Lung (tissue), 12 donors: ENCODE results near the gene GPD2. TPM values are rescaled to one million over a fixed set of nuclear protein-coding genes. Genes with fewer than 3 reads are reported as not detected.
"Not testable (repeated sequence)": the region's sequence is repeated elsewhere in the genome, so short reads cannot be mapped to it uniquely, and the experiment has no call there.

ENCODE experiments used
- ATAC-seq: fragments of 200-7000 bp; cut with Tn5 transposase; one replicate; pipeline ENCODE4 v1.9.1; 2020; ENCODE audit warnings: moderate number of reproducible peaks; ENCODE audit not compliant: insufficient read depth, low FRiP score
- DNase-seq, 3 donors: peaks; one replicate each; pipeline ENCODE4 v3.0.0-alpha.2; 2013 to 2017
- H3K27ac ChIP-seq, 2 donors: one replicate each; pipeline ENCODE4 v1.5.1; 2013; ENCODE audit warnings: mild to moderate bottlenecking in 2 of 2, moderate library complexity in 2 of 2, control low read depth in 1 of 2, inconsistent platforms in 1 of 2, low read depth in 1 of 2, low read length in 1 of 2
- H3K27me3 ChIP-seq, 3 donors: one replicate each; pipeline ENCODE4 v1.5.1; 2013; ENCODE audit warnings: low read length in 2 of 3; ENCODE audit not compliant: control insufficient read depth in 3 of 3, insufficient read depth in 3 of 3
- H3K36me3 ChIP-seq, 4 donors: one replicate each; pipeline ENCODE4 v1.5.1; 2013; ENCODE audit warnings: low read length in 4 of 4, mild to moderate bottlenecking in 1 of 4, moderate library complexity in 1 of 4; ENCODE audit not compliant: control insufficient read depth in 4 of 4, insufficient read depth in 4 of 4
- H3K4me1 ChIP-seq, 5 donors: one replicate each; pipeline ENCODE4 v1.5.1; 2013; ENCODE audit warnings: low read length in 5 of 5, mild to moderate bottlenecking in 2 of 5, moderate library complexity in 1 of 5; ENCODE audit not compliant: control insufficient read depth in 5 of 5, insufficient read depth in 5 of 5
- H3K4me3 ChIP-seq: one replicate; pipeline ENCODE4 v1.5.1; 2013; ENCODE audit warnings: mild to moderate bottlenecking, control low read depth, moderate library complexity
- H3K9ac ChIP-seq, 2 donors: one replicate each; pipeline ENCODE4 v1.5.1; 2013; ENCODE audit warnings: low read length in 2 of 2, control low read depth in 1 of 2; ENCODE audit not compliant: insufficient read depth in 1 of 2
- H3K9me3 ChIP-seq, 4 donors: one replicate each; pipeline ENCODE4 v1.5.1; 2013; ENCODE audit warnings: low read length in 3 of 4, mild to moderate bottlenecking in 1 of 4, moderate library complexity in 1 of 4; ENCODE audit not compliant: control insufficient read depth in 4 of 4, insufficient read depth in 3 of 4
- WGBS, 2 donors: extraction: QIAGEN DNeasy Blood & Tissue Kit; methylation state at CpG; one replicate each; pipeline ENCODE4 v1.1.7; 2013; 5-methylcytosine and 5-hydroxymethylcytosine counted together
- polyA plus RNA-seq, 2 donors: library from polyadenylated mRNA; stranded (reverse); fragments of 200-250 nt; gene quantifications; one replicate each; pipeline ENCODE4 v1.2.1, GENCODE V29; 2013
- total RNA-seq, 2 donors: library from RNA; depleted of rRNA in 1 of 2; stranded (reverse); fragments of >200 nt in 1 of 2; gene quantifications; one replicate each; pipeline ENCODE4 v1.2.1, GENCODE V29; 2014 to 2021
- TF ChIP-seq, protein P1 (sequence below): IDR thresholded peaks from 2 replicates; pipeline ENCODE4 v1.5.1; 2012; ENCODE audit warnings: mild to moderate bottlenecking; ENCODE audit errors: control extremely low read depth, extremely low read depth
- donor health status: control.
- donor health status: control.
- donor health status: Bipolar disorder and iron deficiency.
- donor health status: healthy.
- donor health status: DM: yes; HTN: yes; CAD: no.

The GPD2 gene
- total and polyA plus RNA-seq, 4 donors = 8.1 to 50.4 (median 28.9) TPM

DNA sequence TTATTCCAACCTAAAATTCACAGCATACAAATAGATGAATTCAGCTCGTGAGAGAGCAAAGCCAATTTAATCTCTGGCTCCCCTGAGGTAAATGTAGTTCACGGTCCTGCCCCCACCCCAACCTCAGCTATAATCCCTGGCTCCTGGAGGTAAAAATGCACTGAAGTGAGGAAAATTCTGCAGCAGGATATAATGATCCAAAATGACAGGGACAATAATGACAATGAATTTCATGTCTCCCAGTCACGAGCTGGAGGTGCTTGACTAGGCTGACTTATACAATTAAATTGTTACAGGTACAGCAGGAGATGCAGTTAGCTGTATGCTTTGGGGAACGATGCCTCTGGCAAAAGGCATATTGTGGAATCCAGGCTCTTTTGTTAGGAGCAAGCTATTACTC, 82.0 kb downstream of the GPD2 start:
- TF ChIP-seq, protein P1, sequence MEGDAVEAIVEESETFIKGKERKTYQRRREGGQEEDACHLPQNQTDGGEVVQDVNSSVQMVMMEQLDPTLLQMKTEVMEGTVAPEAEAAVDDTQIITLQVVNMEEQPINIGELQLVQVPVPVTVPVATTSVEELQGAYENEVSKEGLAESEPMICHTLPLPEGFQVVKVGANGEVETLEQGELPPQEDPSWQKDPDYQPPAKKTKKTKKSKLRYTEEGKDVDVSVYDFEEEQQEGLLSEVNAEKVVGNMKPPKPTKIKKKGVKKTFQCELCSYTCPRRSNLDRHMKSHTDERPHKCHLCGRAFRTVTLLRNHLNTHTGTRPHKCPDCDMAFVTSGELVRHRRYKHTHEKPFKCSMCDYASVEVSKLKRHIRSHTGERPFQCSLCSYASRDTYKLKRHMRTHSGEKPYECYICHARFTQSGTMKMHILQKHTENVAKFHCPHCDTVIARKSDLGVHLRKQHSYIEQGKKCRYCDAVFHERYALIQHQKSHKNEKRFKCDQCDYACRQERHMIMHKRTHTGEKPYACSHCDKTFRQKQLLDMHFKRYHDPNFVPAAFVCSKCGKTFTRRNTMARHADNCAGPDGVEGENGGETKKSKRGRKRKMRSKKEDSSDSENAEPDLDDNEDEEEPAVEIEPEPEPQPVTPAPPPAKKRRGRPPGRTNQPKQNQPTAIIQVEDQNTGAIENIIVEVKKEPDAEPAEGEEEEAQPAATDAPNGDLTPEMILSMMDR = no peak
- DNase-seq (no peak), ATAC-seq (no peak)
- H3K9ac ChIP-seq = no peak overlapping the region
- no peaks in the 10 kb centered on the region for H3K27me3 ChIP-seq
- no peak overlapping the region for H3K27ac ChIP-seq
- H3K4me1 ChIP-seq = peaks cover 0 to 20% (median 0%) of the 10 kb centered on the region in 5 donors
- no peak overlapping the region for H3K4me3 ChIP-seq
- 91 to 95% methylated on average over 4 of the region's 4 CpGs for WGBS, 2 donors
- peaks cover 0 to 6% (median 0%) of the 10 kb centered on the region in 4 donors for H3K9me3 ChIP-seq
- H3K36me3 ChIP-seq = peaks cover 0 to 11% (median 5%) of the 10 kb centered on the region in 4 donors

DNA sequence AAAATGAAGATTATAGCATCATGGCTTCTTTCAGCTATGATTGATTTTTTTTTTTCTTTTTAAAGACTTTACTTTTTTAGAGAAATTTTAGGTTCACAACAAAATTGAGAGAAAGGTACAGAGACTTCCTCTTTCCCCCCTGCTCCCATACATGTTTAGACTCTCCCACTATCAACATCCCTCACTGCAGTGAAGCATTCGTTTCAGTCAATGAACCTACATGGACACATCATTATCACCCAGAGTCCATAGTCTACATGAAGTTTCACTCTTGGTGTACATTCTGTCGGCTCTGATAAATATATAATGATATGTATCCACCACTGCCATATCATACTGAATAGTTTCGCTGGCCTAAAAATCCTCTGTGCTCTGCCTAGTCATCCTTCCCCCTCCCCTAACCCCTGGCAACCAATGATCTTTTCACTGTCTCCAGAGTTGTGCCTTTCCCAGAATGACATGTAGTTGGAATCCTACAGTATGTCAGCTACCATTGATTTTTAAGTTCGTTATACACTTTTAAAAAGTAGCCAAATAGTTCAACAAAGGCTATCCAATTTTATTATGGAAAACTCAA, 86.8 kb downstream of the GPD2 start:
- Histone ChIP-seq H3K4me1 (peaks cover 0 to 7% (median 0%) of the 10 kb centered on the region in 5 donors), H3K9me3 (peaks cover 0 to 6% (median 0%) of the 10 kb centered on the region in 4 donors), H3K4me3 (no peak overlapping the region), H3K9ac (no peak overlapping the region), H3K36me3 (peaks cover 0 to 9% (median 1%) of the 10 kb centered on the region in 4 donors), H3K27me3 (no peaks in the 10 kb centered on the region), H3K27ac (no peak overlapping the region)
- TF ChIP-seq, protein P1 = no peak
- 92 to 98% methylated on average over 4 of the region's 4 CpGs for WGBS, 2 donors
- no peak for DNase-seq
- no peak for ATAC-seq

DNA sequence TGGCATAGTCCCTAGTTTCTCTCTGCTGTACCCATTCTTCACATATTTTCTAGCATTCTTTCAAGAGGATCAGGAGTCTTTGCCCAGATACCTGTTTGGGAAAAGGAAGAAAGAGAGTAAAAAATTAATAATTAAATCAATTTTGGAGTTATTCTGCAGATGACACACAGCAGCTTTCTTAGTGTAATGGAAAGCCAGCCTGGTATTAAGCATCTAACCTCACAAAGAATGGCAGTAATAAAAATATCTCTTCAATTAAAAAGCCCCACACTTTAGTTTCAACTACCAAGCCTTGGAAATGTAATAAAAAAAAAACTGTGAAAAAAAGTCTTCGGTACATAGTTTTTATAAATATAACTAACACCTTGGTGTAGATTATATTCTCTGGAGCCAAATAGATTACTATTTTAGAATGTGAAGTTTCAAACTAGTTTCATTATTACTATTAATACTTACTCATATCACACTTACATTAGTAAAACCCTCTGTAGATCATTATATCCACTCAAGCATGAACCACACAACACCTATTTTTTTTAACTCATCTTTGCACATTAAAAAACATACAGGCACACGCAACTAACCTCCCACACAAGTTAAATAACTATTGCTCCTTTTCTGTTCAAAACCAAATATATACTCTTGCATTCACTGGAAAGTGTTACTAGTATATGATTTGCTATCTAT, 90.9 kb downstream of the GPD2 start:
- no peak overlapping the region for H3K27ac ChIP-seq
- no peak for ATAC-seq
- DNase-seq = no peak
- no peaks in the 10 kb centered on the region for H3K27me3 ChIP-seq
- H3K4me1 ChIP-seq = no peaks in the 10 kb centered on the region
- 93 to 95% methylated on average over 2 of the region's 2 CpGs for WGBS, 2 donors
- TF ChIP-seq, protein P1 = no peak
- no peak overlapping the region for H3K4me3 ChIP-seq
- H3K36me3 ChIP-seq = peaks cover 0 to 7% (median 1%) of the 10 kb centered on the region in 4 donors
- no peaks in the 10 kb centered on the region for H3K9me3 ChIP-seq
- H3K9ac ChIP-seq = no peak overlapping the region

DNA sequence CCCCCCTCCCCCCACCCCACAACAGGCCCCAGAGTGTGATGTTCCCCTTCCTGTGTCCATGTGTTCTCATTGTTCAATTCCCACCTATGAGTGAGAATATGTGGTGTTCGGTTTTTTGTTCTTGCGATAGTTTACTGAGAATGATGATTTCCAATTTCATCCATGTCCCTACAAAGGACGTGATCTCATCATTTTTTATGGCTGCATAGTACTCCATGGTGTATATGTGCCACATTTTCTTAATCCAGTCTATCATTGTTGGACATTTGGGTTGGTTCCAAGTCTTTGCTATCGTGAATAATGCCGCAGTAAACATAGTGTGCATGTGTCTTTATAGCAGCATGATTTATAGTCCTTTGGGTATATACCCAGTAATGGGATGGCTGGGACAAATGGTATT, 92.4 kb downstream of the GPD2 start:
- H3K36me3 ChIP-seq, DNase-seq, H3K4me3 ChIP-seq, H3K9me3 ChIP-seq, ATAC-seq, H3K27ac ChIP-seq, H3K9ac ChIP-seq, H3K4me1 ChIP-seq, H3K27me3 ChIP-seq: not testable (repeated sequence)
- WGBS, 2 donors = 96 to 98% methylated on average over 5 of the region's 5 CpGs
